ENCODE results near the gene ADRB1.

GRCh38 chr10:114060456-114060855 lies 16.8 kb downstream of the ADRB1 start:
- TF ChIP-seq, protein P1, sequence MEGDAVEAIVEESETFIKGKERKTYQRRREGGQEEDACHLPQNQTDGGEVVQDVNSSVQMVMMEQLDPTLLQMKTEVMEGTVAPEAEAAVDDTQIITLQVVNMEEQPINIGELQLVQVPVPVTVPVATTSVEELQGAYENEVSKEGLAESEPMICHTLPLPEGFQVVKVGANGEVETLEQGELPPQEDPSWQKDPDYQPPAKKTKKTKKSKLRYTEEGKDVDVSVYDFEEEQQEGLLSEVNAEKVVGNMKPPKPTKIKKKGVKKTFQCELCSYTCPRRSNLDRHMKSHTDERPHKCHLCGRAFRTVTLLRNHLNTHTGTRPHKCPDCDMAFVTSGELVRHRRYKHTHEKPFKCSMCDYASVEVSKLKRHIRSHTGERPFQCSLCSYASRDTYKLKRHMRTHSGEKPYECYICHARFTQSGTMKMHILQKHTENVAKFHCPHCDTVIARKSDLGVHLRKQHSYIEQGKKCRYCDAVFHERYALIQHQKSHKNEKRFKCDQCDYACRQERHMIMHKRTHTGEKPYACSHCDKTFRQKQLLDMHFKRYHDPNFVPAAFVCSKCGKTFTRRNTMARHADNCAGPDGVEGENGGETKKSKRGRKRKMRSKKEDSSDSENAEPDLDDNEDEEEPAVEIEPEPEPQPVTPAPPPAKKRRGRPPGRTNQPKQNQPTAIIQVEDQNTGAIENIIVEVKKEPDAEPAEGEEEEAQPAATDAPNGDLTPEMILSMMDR (IDR thresholded peaks at IDR 0.05 in 4 of 5, conservative IDR thresholded peaks at IDR 0.05 in 1 of 5) = no peak
- TF ChIP-seq POLR2A (IDR thresholded peaks at IDR 0.05) = no peak

Data from gastrocnemius medialis (tissue), 4 donors.